Esophagus squamous epithelium (tissue), 5 donors: Measurements from ENCODE around the gene VWCE. TPM values are rescaled to one million over a fixed set of nuclear protein-coding genes. Genes with fewer than 3 reads are reported as not detected.

ENCODE experiments used
- DNase-seq: peaks from one replicate; lab custom pipeline; 2025; lab: John Stamatoyannopoulos, UW
- H3K27ac ChIP-seq, 4 donors: fragments of 200-600 bp; sonication (generic); one replicate each; pipeline ENCODE4 v1.5.1; 2016 to 2019; ENCODE audit warnings: mild to moderate bottlenecking in 1 of 4
- H3K27me3 ChIP-seq, 4 donors: fragments of 200-600 bp; sonication (generic); 1 replicate in 3 of 4; 2 replicates in 1 of 4; pipeline versions ENCODE4 v1.5.1 to v1.6.0; 2017 to 2021; ENCODE audit warnings: antibody characterized with exemption in 1 of 4
- H3K36me3 ChIP-seq, 3 donors: fragments of 200-600 bp; sonication (generic); one replicate each; pipeline ENCODE4 v1.5.1; 2016 to 2019
- H3K4me1 ChIP-seq, 3 donors: fragments of 200-600 bp; sonication (generic); one replicate each; pipeline ENCODE4 v1.5.1; 2017 to 2019
- H3K4me3 ChIP-seq, 4 donors: fragments of 200-600 bp; sonication (generic); 1 replicate in 3 of 4; 2 replicates in 1 of 4; pipeline ENCODE4 v1.5.1; 2016 to 2019; ENCODE audit warnings: mild to moderate bottlenecking in 2 of 4, moderate library complexity in 1 of 4
- H3K9me3 ChIP-seq, 3 donors: fragments of 200-600 bp; sonication (generic); one replicate each; pipeline ENCODE4 v1.5.1; 2016 to 2019
- CTCF ChIP-seq, 6 experiments: fragments of 450-650 bp in 4 of 6; fragments of 200-600 bp in 2 of 6; sonication (generic) in 2 of 6; IDR thresholded peaks; one replicate each; pipeline ENCODE4 v1.5.1; 2016 to 2019; ENCODE audit warnings: antibody characterized with exemption in 6 of 6, mild to moderate bottlenecking in 4 of 6, moderate library complexity in 4 of 6
- POLR2A ChIP-seq, 4 donors: fragments of 450-650 bp; IDR thresholded peaks; one replicate each; pipeline ENCODE4 v1.6.1; 2017; ENCODE audit warnings: antibody characterized with exemption in 4 of 4, mild to moderate bottlenecking in 4 of 4, moderate library complexity in 3 of 4
- WGBS, 2 donors: methylation state at CpG; one replicate each; pipeline ENCODE4 v1.1.5; 2018; 5-methylcytosine and 5-hydroxymethylcytosine counted together
- intact Hi-C: fragments of 100-400 bp; cut with DNase I; formaldehyde crosslinking; loops from one replicate; pipeline ENCODE4 v1.15.0; 2022
- total RNA-seq, 4 donors: library from RNA; depleted of rRNA; stranded (reverse); fragments of >200 nt; gene quantifications; one replicate each; pipeline ENCODE4 v1.1.0, GENCODE V29; 2016
- donor health status: DM: yes; HTN: yes; CAD: no.

Gene VWCE
- total RNA-seq, 4 donors from 2014 or later, result 0.09 to 1.5 (median 0.30) TPM

DNA sequence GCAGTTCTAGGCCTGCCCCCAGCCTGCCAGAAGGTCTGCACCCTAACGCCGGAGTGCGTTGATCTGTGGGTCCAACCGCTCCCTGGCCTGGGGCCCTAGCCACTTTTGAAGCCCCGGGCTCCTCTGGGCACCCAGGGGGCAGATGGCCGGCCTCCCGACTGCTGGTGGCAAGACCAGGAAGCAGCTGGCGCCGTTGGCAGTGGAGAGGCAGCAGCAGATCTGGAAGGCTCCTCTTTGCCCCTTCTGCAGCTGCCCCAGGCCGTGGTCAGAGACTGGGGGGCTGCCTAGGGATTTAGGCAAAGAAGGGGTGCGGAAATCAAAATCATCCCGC is 445 bp upstream of the VWCE start:
- peak overlapping the region in 1 of 4 donors; percentile 60 for H3K27ac ChIP-seq
- H3K4me3 ChIP-seq, result peak overlapping the region in 3 of 4 donors; percentile 46 to 69 (median 67)
- DNase-seq, result no peak
- H3K36me3 ChIP-seq, result peaks cover 7 to 21% (median 8%) of the 10 kb centered on the region in 3 donors
- TF ChIP-seq CTCF (IDR thresholded peaks at IDR 0.05) (no peak), POLR2A (IDR thresholded peaks at IDR 0.05) (no peak)
- peaks cover 0 to 46% (median 0%) of the 10 kb centered on the region in 4 donors for H3K27me3 ChIP-seq
- intact Hi-C loops, result no loop called here
- H3K9me3 ChIP-seq, result no peaks in the 10 kb centered on the region
- peaks cover 29 to 49% (median 37%) of the 10 kb centered on the region in 3 donors for H3K4me1 ChIP-seq
- 64 to 80% methylated on average over 5 to 6 of the region's 12 CpGs for WGBS, 2 donors

GRCh38 chr11:61293867-61294716 is 1.0 kb downstream of the VWCE start:
- peak overlapping the region; percentile 46 to 69 (median 56) for H3K4me3 ChIP-seq
- H3K4me1 ChIP-seq, result peaks cover 29 to 49% (median 37%) of the 10 kb centered on the region in 3 donors
- no peaks in the 10 kb centered on the region for H3K9me3 ChIP-seq
- TF ChIP-seq POLR2A (IDR thresholded peaks at IDR 0.05) (no peak), CTCF (IDR thresholded peaks at IDR 0.05) (no peak)
- peaks cover 0 to 7% (median 0%) of the 10 kb centered on the region in 3 donors for H3K36me3 ChIP-seq
- DNase-seq, result no peak
- intact Hi-C loops, result no loop called here
- 2 to 4% methylated on average over 11 of the region's 60 CpGs for WGBS, 2 donors
- H3K27ac ChIP-seq, result peak overlapping the region in 1 of 4 donors; percentile 60
- H3K27me3 ChIP-seq, result peaks cover 0 to 46% (median 0%) of the 10 kb centered on the region in 4 donors

DNA sequence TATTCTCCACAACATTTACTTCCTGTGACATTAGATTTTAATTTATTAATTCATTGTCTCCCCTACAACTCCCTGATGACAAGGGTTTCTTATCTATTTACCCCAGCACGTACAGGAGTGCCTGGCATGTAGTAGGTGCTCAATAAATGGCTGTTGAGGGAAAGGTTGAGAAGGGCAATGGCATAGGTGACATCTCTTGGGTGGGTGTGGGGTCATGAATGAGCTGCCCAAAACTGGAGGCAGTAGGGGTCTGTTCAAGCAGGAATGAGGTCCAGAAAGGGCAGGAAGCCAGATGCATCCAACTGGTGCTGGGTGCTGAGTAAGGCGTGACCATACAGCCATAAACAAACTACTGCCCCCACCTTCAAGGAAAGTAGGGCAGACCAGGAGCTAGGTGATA is 2.8 kb downstream of the VWCE start:
- Histone ChIP-seq H3K4me1 (peaks cover 23 to 33% (median 27%) of the 10 kb centered on the region in 3 donors), H3K27me3 (peaks cover 0 to 46% (median 0%) of the 10 kb centered on the region in 4 donors), H3K9me3 (no peaks in the 10 kb centered on the region), H3K27ac (no peak overlapping the region), H3K4me3 (no peak overlapping the region), H3K36me3 (no peaks in the 10 kb centered on the region)
- DNase-seq, result no peak
- TF ChIP-seq CTCF (IDR thresholded peaks at IDR 0.05) (no peak), POLR2A (IDR thresholded peaks at IDR 0.05) (no peak)
- intact Hi-C loops, result no loop called here
- WGBS, 2 donors, result 88 to 91% methylated on average over 2 of the region's 2 CpGs

- no peaks in the 10 kb centered on the region for H3K9me3 ChIP-seq
- no peak overlapping the region for H3K4me3 ChIP-seq
- intact Hi-C loops, result no loop called here
- no peak for TF ChIP-seq POLR2A (IDR thresholded peaks at IDR 0.05)
- TF ChIP-seq CTCF (IDR thresholded peaks at IDR 0.05), result no peak
- peaks cover 0 to 46% (median 0%) of the 10 kb centered on the region in 4 donors for H3K27me3 ChIP-seq
- H3K36me3 ChIP-seq, result no peaks in the 10 kb centered on the region
- WGBS, 2 donors, result 75 to 94% methylated on average over 9 to 10 of the region's 12 CpGs
- peaks cover 19 to 26% (median 22%) of the 10 kb centered on the region in 3 donors for H3K4me1 ChIP-seq
- DNase-seq, result no peak
- no peak overlapping the region for H3K27ac ChIP-seq
Observed at GRCh38 chr11:61290905-61291690, 4.0 kb downstream of the VWCE start.
